OCI-LY3 (cell line): ENCODE measurements around the gene SLC22A12.

Experiments
- CTCF ChIP-seq: fragments of 200-600, 300-600 bp; sonication (generic); IDR thresholded peaks from 2 replicates; pipeline ENCODE4 v1.5.1; 2014; ENCODE audit warnings: antibody characterized with exemption, low read length, low read depth
- EZH2phosphoT487 ChIP-seq: fragments of 200-600 bp; shearing (Covaris generic); IDR thresholded peaks from 2 replicates; pipeline ENCODE4 v1.6.1; 2018; ENCODE audit warnings: antibody characterized with exemption, mixed run types, low read depth

- TF ChIP-seq CTCF (no peak), EZH2phosphoT487 (no peak)
These were observed 18.9 kb upstream of the SLC22A12 start for GRCh38 chr11:64572143-64572542.
